HUES64 (cell line): ENCODE measurements around the gene DGKB.
"Not testable (repeated sequence)": the region's sequence is repeated elsewhere in the genome, so short reads cannot be mapped to it uniquely, and the experiment has no call there.

Experiments used
- H3K27ac ChIP-seq: 2 replicates; pipeline ENCODE4 v1.7.0; 2013; ENCODE audit warnings: low read depth, low read length, inconsistent platforms
- H3K27me3 ChIP-seq: 2 replicates; pipeline ENCODE4 v1.6.1; 2013; ENCODE audit warnings: mild to moderate bottlenecking, low read length; ENCODE audit not compliant: insufficient read depth
- H3K36me3 ChIP-seq: 2 replicates; pipeline ENCODE4 v1.6.1; 2013; ENCODE audit warnings: mild to moderate bottlenecking, low read length; ENCODE audit not compliant: insufficient read depth
- H3K4me1 ChIP-seq: 2 replicates; pipeline ENCODE4 v1.6.1; 2013; ENCODE audit warnings: mild to moderate bottlenecking, low read length, moderate library complexity; ENCODE audit not compliant: insufficient read depth
- H3K4me3 ChIP-seq: 2 replicates; pipeline ENCODE4 v1.5.1; 2013; ENCODE audit warnings: mild to moderate bottlenecking, low read length, moderate library complexity
- H3K9ac ChIP-seq: 2 replicates; pipeline ENCODE4 v1.6.1; 2013; ENCODE audit warnings: mild to moderate bottlenecking, low read depth, low read length
- H3K9me3 ChIP-seq: 2 replicates; pipeline ENCODE4 v1.6.1; 2013; ENCODE audit warnings: low read depth, low read length; ENCODE audit not compliant: insufficient read depth
- WGBS: fragments of 150-250, 120-280 bp; methylation state at CpG from one replicate; pipeline ENCODE4 v1.1.7; 2013; ENCODE audit warnings: missing lambda C conversion rate; 5-methylcytosine and 5-hydroxymethylcytosine counted together

The DGKB gene

DNA sequence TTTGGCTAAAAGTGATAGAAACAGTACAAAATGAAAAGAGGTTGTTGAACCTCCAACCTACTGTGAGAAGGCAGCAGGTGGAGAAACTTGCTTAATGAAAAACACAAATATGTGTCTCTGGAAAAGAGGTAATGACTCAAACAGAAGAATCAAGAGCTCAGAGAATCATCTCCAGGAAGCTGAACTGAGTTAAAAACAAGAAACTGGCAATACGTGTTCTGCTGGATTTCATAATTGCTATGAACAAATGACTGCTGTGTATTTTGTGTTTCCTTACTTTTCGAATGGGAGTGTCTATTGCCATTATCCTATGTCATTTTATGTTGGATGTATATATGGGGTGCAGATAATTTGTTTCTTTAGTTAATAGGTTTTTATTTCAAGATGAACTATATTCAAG lies 401.1 kb downstream of the DGKB start:
- H3K36me3 ChIP-seq, result no peaks in the 10 kb centered on the region
- 91% methylated on average over 2 of the region's 2 CpGs for WGBS
- peaks cover 17% of the 10 kb centered on the region for H3K4me1 ChIP-seq
- H3K4me3 ChIP-seq, result no peak overlapping the region
- no peak overlapping the region for H3K27ac ChIP-seq
- no peak overlapping the region for H3K9ac ChIP-seq
- no peaks in the 10 kb centered on the region for H3K27me3 ChIP-seq
- no peaks in the 10 kb centered on the region for H3K9me3 ChIP-seq

DNA sequence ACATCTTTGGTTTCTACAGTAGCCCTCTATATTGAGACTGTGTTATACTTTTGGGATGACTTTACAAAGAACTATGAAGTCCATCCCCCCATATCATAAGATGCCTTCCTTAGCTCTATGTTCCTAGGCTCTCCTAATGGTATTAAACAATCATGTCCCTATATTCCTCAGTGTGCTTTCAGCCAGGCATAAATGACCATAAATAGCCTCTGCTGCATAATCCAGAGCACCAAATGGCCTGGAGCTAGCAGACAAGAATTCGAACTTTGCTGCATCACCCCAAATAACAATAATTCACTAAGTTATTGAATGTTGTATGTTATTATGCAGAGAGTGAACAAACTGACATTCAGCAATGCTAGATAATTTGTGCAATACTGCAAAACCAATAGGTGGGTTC lies 405.2 kb downstream of the DGKB start:
- no peak overlapping the region for H3K4me3 ChIP-seq

DNA sequence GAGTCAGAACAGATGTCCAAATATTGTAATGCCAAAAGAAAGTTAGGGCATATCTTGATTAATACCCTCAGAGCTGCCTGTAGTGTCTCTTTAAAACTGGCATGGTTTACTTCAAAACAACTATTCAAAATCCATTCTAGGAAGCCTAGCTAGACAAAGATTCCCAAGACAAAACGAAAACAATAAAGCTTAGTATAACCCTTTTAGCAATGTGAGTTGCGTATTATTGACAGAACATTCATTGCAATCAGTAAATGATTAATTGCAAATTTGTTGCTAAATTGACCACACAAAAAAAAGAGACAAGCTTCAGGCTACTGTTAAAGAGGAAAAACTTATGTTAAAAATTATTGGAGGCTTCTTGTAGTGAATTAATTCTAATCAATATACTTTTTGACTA lies 406.9 kb downstream of the DGKB start:
- no peak overlapping the region for H3K27ac ChIP-seq
- no peaks in the 10 kb centered on the region for H3K9me3 ChIP-seq
- H3K9ac ChIP-seq, result no peak overlapping the region
- no peak overlapping the region for H3K4me3 ChIP-seq
- 90% methylated on average over 2 of the region's 2 CpGs for WGBS
- no peaks in the 10 kb centered on the region for H3K27me3 ChIP-seq
- no peaks in the 10 kb centered on the region for H3K4me1 ChIP-seq
- no peaks in the 10 kb centered on the region for H3K36me3 ChIP-seq

More for the DNA sequence above, 405.2 kb downstream of the DGKB start:
- H3K36me3 ChIP-seq, result no peaks in the 10 kb centered on the region
- H3K27me3 ChIP-seq, result no peaks in the 10 kb centered on the region
- no peaks in the 10 kb centered on the region for H3K4me1 ChIP-seq
- H3K27ac ChIP-seq, result no peak overlapping the region
- H3K9ac ChIP-seq, result no peak overlapping the region
- no peaks in the 10 kb centered on the region for H3K9me3 ChIP-seq
- no CpG with 5 or more reads among the region's 1 CpG for WGBS

DNA sequence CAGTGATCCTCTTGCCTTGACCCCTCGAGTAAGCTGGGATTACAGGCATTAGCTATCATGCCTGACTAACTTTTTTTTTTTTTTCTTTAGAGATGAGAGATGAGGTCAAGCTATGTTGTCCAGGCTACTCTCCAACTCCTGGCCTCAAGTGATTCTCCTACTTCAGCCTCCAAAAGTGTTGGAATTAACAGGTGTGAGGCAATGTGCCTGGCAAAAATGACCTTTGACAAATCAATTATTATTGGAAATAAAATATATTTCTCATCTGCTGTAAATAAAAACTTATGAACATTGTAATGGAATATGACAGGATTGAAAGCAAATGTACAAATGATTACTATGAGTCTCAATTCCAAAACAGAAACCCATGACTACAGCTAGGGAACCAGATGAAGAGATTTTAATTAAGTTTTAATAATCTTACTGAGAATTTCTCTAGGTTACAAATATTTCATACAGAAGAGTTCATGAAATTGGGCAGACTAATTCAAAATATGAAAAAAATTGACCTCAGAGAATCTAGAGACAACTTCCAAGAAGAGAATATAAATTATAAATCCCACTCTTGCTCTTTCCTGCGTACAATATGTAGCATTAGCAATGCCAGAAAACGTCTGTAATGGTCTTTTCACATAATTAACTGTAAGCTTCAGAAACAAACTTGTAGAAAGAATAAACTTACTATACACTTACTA lies 414.7 kb downstream of the DGKB start:
- WGBS, result 73% methylated on average over 3 of the region's 3 CpGs
- Histone ChIP-seq H3K36me3 (no peaks in the 10 kb centered on the region), H3K9ac (no peak overlapping the region), H3K9me3 (no peaks in the 10 kb centered on the region), H3K27ac (no peak overlapping the region), H3K4me1 (no peaks in the 10 kb centered on the region), H3K27me3 (no peaks in the 10 kb centered on the region), H3K4me3 (no peak overlapping the region)

DNA sequence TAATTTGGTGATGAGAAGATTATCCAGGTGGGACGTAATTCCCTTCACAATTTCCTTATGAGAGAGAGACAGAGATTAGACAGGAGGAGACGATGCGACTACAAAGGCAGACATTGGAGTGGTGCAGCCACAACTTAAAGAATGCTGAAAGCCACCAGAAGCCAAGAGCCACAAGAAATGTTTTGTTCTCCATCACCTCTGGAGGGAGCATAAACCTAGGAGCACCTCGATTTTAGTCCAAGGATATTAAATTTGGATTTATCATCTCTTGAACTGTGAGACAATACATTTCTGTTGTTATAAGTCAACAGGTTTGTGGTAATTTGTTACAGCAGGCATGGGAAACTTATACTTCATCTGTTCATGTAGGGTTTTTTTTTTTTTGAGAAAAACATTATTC lies 418.9 kb downstream of the DGKB start:
- no peak overlapping the region for H3K27ac ChIP-seq
- H3K9me3 ChIP-seq, result no peaks in the 10 kb centered on the region
- H3K27me3 ChIP-seq, result no peaks in the 10 kb centered on the region
- 93% methylated on average over 4 of the region's 4 CpGs for WGBS
- peaks cover 5% of the 10 kb centered on the region; the same call in 1 of the 2 replicates for H3K4me1 ChIP-seq
- H3K36me3 ChIP-seq, result no peaks in the 10 kb centered on the region
- H3K4me3 ChIP-seq, result no peak overlapping the region
- H3K9ac ChIP-seq, result no peak overlapping the region

DNA sequence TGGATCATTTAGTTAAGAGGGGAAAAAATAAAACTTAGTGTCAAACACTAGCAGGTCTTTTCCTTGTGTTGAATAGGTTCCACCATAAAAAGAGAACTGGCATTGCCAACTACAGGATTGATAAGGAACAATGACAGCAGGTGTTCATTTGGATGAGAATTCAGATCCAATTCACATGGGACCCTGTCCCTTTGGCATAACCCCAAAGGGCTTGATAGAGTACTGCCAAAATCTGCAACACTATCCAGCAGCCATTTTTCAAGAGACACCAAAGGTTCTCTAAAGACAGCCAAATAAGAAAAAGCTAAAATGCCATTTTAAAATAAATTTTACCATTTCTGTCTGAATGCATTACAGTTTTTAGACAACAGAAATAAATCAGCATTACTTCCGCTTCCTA lies 422.3 kb downstream of the DGKB start:
- 91% methylated on average over 1 of the region's 1 CpG for WGBS
- Histone ChIP-seq H3K4me3 (no peak overlapping the region), H3K36me3 (no peaks in the 10 kb centered on the region), H3K27ac (no peak overlapping the region), H3K9me3 (no peaks in the 10 kb centered on the region), H3K9ac (no peak overlapping the region), H3K27me3 (no peaks in the 10 kb centered on the region), H3K4me1 (peaks cover 5% of the 10 kb centered on the region; the same call in 1 of the 2 replicates)

DNA sequence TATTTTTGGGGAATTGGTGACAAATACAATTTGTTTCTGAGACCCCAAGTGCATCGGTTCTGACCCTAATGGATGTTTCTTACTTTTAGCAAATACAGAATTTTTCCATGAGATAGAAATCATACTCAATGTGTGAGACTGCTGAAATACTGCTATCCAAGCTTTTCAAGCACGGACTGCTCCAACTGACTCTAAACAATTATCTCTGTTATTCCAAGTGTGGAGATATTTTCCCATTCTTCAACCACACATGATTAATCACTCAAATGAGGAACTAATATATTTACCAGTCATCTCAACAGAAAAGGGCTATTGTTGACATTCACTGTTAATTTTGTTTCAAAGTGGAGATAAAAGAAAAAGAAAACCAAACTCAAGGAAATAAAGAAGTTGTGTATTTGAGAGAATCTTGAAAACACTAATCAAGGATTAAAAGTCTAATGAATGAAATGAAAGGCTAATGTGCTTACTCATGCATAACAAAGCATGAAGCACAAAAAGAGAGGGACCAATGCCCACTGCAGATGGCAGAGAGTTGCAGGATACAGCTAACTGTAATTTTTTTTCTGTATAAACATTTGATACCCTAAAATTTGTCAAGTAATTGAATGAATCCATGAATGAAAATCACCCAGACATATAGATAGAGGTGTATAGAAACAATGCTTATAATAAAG lies 423.6 kb downstream of the DGKB start:
- Histone ChIP-seq H3K4me1 (peaks cover 5% of the 10 kb centered on the region; the same call in 1 of the 2 replicates), H3K36me3 (no peaks in the 10 kb centered on the region), H3K27me3 (no peaks in the 10 kb centered on the region), H3K9ac (no peak overlapping the region), H3K9me3 (0 out of 2 replicates have a peak, but pooled peaks cover 5% of the 10 kb centered on the region), H3K27ac (no peak overlapping the region), H3K4me3 (no peak overlapping the region)
- WGBS, result 100% methylated on average over 2 of the region's 2 CpGs

DNA sequence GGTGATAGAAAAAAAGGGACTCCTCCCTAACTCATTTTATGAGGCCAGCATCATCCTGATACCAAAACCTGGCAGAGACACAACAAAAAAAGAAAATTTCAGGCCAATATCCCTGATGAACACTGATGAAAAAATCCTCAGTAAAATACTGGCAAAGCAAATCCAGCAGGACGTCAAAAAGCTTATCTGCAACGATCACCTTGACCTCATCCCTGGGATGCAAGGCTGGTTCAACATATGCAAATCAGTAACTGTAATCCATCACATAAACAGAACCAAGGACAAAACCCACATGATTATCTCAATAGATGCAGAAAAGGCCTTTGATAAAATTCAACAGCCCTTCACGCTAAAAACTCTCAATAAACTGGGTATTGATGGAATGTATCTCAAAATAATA lies 440.8 kb downstream of the DGKB start:
- H3K9me3 ChIP-seq, H3K36me3 ChIP-seq, H3K27me3 ChIP-seq, H3K9ac ChIP-seq, H3K27ac ChIP-seq, H3K4me3 ChIP-seq, H3K4me1 ChIP-seq: not testable (repeated sequence)
- whole genome bisulfite sequencing, result 46% methylated on average over 2 of the region's 3 CpGs

DNA sequence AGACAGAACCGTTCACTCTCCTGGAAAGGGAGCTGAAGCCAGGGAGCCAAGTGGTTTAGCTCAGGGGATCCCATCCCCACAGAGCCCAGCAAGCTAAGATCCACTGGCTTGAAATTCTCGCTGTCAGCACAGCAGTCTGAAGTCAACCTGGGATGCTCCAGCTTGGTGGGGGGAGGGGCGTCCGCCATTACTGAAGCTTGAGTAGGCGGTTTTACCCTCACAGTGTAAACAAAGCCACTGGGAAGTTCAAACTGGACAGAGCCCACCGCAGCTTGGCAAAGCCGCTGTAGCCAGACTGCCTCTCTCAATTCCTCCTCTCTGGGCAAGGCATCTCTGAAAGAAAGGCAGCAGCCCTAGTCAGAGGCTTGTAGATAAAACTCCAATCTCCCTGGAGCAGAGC lies 443.7 kb downstream of the DGKB start:
- H3K36me3 ChIP-seq, H3K27ac ChIP-seq, H3K4me3 ChIP-seq, H3K4me1 ChIP-seq, H3K9ac ChIP-seq, H3K27me3 ChIP-seq, H3K9me3 ChIP-seq: not testable (repeated sequence)
- 92% methylated on average over 7 of the region's 7 CpGs for WGBS

DNA sequence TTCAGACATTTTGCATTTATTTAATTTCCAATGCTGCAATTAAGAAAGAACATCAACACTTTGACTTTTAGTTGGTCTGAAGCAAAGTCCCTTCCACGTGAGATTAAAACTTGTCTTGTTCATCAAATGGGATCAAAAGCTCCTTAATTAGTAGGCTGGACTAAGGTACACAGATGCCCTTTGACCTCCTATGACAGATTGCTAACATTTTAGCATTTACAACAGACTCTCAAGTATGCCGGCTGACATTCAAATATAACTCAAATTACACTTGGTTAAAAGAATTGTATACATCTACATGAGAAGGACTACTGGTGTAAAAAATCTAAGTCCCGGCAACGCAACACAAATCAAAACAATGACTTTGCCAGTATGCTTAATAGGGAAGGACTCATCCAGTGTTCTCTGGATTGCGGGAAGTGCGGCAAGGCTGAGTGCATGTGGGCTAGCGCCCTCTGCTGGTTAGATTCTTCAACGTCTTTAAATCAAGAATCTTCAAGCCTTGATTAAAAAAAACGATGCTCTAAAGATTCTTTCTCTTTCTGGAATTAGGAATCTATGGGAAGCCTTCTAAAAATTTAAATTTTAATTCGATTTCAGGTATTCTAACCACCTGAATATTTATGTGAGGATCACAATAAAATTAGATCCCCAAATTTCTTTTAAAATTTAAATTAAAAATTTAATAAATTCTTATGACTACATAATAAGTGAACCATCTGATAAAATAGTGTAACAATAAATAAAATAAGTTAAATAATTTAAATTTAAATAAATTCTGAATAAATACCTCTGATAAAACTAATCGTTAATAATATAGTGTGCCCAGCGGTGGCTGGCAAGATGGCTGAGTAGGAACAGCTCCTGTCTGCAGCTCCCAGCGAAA lies 444.7 kb downstream of the DGKB start:
- Histone ChIP-seq H3K4me1 (peaks cover 4% of the 10 kb centered on the region; the same call in 1 of the 2 replicates), H3K4me3 (peak overlapping the region; percentile 36; the same call in 1 of the 2 replicates)
- WGBS, result 39% methylated on average over 12 of the region's 13 CpGs

DNA sequence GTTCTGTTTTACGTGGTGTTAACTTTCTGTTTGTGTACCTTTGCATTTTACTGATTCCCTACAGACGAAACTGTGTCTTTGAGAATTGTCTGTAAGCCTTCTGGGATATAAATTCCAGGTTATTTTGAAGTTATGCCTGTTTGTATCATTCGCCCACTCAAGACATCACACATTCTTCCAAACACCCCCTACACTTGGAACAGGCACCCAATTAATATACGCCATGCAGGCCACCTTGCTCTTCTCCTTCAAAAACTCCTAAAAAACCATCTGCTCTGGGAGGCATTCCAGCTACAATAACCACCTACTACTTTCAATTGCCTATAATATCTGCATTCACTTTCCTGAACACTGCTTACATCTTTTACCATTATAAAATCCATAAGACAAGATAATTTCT lies 453.3 kb downstream of the DGKB start:
- Histone ChIP-seq H3K36me3 (no peaks in the 10 kb centered on the region), H3K9me3 (0 out of 2 replicates have a peak, but pooled peaks cover 4% of the 10 kb centered on the region), H3K4me1 (no peaks in the 10 kb centered on the region), H3K4me3 (no peak overlapping the region), H3K9ac (no peak overlapping the region), H3K27ac (no peak overlapping the region), H3K27me3 (no peaks in the 10 kb centered on the region)
- WGBS, result 89% methylated on average over 4 of the region's 4 CpGs

More for the DNA sequence above, 444.7 kb downstream of the DGKB start:
- Histone ChIP-seq H3K27ac (no peak overlapping the region), H3K36me3 (no peaks in the 10 kb centered on the region), H3K9ac (0 out of 2 replicates have a peak overlapping the region, but pooled peaks have one; percentile 25), H3K27me3 (no peaks in the 10 kb centered on the region), H3K9me3 (no peaks in the 10 kb centered on the region)
